GM21786 (cell line): ENCODE data around the gene IRAG1.
"Not testable (repeated sequence)": the region's sequence is repeated elsewhere in the genome, so short reads cannot be mapped to it uniquely, and the experiment has no call there.

Experiments
- ATAC-seq: cut with Tn5 transposase; IDR thresholded peaks from one replicate; pipeline ENCODE4 v1.9.1; 2021; ENCODE audit not compliant: unreplicated experiment

IRAG1 gene

DNA sequence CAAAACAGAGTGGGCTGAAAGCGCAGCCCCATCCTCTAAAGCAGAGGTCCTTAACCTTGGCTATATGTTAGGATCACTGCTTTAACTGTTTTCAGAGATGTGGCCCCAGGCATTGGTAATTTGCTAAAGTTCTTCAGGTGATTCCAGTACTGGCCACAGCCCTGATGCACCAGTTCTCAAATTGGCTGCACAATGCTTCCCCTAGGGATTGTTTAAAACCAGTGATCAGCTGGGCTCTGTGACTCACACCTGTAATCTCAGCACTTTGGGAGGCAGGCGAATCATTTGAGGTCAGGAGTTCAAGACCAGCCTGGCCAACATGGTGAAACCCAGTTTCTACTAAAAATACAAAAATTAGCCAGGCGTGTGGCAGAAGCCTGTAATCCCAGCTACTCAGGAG, 8.4 kb upstream of the IRAG1 start:
- ATAC-seq, result no peak

- ATAC-seq, result no peak
Observed at GRCh38 chr11:10699072-10699471, 5.5 kb upstream of the IRAG1 start.

- no peak for ATAC-seq
Observed at GRCh38 chr11:10697323-10697620, 3.7 kb upstream of the IRAG1 start.

DNA sequence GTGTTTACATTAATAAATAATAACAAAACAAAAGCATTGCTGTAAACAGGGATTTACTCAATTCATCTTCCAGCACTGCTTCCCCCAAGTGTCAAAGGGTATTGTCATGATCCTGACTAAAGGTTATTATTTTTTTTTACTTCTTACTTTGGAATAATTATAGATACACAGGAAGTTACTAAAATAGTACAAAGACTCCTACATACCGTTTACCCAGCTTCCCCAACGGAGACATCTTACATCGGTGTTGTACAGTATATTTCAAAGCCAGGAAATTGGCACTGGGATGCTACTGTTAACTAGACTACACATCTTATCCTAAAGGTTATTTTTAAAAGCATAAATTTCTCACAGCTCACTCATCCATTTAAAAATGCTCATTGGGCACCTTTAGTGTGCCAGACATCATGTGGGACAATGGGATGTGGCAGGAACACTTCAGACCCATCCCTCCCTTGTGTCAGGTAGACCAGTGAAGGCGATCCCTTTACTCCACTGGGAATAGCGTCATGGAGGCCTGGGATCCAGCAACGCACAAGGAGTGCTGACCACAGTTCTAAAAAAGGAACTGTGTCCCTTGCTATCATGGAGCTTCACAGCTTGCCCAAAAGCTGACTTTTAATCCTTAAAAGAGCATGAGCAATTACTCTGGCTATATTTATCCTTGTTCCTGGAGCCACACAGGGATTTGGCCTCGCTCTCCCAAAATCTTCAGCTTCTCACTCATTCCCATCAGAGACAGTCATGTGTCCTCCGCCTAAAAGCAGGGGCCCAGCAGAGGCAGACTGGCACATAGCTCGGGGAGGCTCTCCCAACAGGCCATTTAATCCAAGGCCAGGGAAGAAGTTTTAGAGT, 3.1 kb upstream of the IRAG1 start:
- no peak for ATAC-seq

- ATAC-seq, result no peak
Observed at GRCh38 chr11:10695833-10696232, 2.3 kb upstream of the IRAG1 start.

DNA sequence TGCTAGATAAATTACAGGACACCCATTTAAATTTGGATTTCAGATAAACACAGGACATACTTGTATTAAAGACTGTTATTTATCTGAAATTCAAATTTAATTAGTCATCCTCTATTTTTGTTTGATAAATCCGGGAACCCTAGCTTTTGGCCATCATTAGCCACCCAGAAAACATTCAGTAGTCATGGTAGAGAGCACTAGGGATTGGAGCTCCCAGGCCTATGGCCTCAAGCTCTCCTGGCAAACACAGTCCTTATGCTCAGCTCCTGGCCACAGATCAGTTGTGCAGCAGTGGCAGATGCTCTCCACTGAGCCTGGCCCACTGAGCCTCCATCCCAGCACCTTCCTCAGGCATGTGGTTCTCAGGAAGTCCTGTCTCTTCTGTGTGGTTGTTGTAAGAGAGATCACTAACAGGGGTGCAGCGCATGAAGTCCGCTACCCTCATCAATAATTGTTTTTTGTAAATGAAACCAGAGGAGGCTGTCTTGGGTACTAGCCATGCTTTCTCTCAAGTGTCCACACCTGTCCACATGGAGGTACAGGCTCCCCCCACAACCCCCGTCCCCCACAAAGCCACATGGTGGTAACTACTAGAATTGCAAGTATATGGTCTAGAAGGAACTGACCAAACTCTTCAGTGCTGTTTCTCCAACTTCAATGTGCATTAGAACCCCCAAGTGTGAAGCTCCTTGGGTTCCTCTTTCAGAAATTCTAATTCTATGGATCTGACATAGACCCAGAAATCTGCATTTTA, 1.1 kb upstream of the IRAG1 start:
- no peak for ATAC-seq

GRCh38 chr11:10692531-10693115, 932 bp downstream of the IRAG1 start:
- ATAC-seq, result no peak

DNA sequence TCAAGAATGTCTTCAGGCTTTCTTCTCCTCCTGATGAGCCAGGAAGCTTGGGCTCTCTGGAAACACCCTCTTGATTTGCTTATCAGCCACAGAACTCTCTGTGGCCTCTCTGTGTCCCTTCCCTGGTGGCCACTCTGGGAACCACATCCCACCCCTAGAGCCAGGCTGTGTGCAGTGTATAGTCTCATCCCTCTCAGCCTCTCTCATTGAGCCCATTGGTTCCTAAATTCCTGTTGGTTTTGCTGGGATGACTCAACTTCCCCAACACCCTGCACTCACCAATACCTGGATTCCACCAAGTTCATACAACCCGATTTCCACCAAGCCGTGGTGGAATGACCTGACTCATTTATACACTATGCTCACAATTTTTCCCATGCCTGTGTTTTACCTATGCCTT, 5.2 kb downstream of the IRAG1 start:
- no peak for ATAC-seq

- no peak for ATAC-seq
Observed at GRCh38 chr11:10686311-10686710, 7.2 kb downstream of the IRAG1 start.

GRCh38 chr11:10683429-10683828, 10.1 kb downstream of the IRAG1 start:
- ATAC-seq, result no peak

- no peak for ATAC-seq
Observed at GRCh38 chr11:10680956-10681487, 12.5 kb downstream of the IRAG1 start.

GRCh38 chr11:10680279-10680678, 13.3 kb downstream of the IRAG1 start:
- not testable (repeated sequence) for ATAC-seq

- no peak for ATAC-seq
Observed at GRCh38 chr11:10679644-10680043, 13.9 kb downstream of the IRAG1 start.

DNA sequence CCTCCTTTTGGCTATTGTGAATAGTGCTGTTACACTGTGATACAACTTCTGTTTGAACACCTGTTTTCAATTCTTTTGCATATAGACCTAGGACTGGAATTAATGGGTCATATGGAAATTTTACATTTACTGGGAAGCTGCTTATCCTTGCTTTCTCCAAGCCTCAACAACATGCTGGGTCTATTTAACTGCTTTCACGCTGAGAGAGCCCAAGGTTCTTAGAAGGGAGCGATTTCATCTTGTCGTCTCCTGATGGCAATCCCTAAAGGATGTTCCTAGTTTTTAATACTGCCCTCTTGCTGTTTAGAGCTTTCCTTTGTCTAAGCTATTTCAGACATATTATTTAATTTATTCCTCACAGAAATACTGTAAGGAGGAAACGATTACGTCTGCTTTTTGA, 15.5 kb downstream of the IRAG1 start:
- no peak for ATAC-seq

- no peak for ATAC-seq
Observed at GRCh38 chr11:10676919-10677318, 16.6 kb downstream of the IRAG1 start.

DNA sequence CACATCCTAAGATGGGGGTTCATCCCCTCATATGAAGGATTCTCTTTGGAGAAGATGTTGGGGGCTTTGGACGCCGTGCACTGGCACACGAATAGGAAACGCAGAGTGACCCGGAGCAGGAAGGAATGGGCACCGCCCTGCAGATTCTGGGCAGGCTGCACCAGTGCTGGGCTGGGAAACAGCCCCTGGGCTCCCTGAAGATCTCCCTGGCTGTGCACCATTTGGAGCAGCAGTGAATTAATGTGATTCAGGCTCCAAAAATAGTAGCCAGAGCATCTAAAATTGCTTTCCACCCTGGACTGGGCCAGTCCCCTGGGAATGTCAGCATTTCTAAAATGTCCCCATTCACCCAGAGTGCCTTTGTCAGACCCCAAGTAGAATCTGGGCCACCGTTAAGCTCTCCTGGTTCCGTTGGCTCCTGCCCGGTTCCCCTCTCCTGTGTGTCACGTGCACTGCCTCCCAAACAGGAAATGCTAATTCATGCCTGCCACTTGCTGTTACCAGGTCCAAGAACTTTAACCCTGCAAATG, 18.6 kb downstream of the IRAG1 start:
- no peak for ATAC-seq

- ATAC-seq, result no peak
Observed at GRCh38 chr11:10674440-10674855, 19.1 kb downstream of the IRAG1 start.

DNA sequence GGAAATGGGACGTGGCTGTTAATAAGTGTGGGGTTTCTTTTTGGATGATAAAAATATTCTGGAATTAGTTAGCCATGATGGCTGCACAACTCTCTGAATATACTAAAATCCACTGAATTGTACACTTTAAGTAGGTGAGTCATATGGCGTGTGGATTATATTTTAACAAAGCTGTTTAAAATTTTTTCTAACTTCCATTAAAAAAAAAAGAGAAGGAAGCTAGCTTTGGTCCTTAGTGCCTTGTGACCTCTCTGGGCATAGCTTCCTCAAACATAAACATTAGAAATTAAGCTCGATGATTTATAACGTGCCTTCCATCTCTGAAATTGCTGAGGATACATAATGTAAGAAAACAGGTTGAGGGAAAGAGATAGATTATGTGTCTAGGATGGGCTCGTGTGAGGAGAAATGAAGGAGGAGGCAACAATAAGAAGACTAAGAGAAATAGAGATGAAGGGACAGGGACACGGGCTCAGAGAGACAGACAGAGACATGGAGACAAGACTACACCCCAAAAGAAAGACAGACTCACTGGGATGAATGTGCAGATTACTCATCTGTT, 20.0 kb downstream of the IRAG1 start:
- no peak for ATAC-seq

GRCh38 chr11:10670099-10670498, 23.5 kb downstream of the IRAG1 start:
- ATAC-seq, result no peak

- ATAC-seq, result no peak
Observed at GRCh38 chr11:10669258-10670033, 24.1 kb downstream of the IRAG1 start.

DNA sequence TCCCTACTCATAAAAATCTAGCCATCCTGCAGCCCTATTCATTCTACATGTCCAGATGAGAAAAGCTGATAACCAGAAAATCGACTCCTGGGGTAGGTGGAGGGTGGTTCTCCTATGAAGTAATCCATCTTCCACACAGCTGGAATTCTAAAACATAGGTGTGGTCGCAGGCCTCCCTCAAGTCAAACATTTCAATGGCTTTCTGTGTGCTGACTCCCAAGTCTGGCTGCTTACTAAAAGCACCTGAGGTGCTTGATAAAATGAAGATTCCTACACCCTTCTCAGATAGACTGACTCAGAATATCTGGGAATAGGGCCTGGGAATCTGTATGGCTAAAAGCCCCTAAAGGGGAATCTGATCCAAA, 26.1 kb downstream of the IRAG1 start:
- no peak for ATAC-seq
